SU-DHL-6 (cell line): Measurements from ENCODE around the gene FGFR1OP2.
"Not testable (repeated sequence)": the region's sequence is repeated elsewhere in the genome, so short reads cannot be mapped to it uniquely, and the experiment has no call there.

Source experiments
- H2AFZ ChIP-seq: fragments of 200-600 bp; sonication (generic); 2 replicates; pipeline ENCODE4 v1.6.1; 2014; ENCODE audit warnings: low read depth, mild to moderate bottlenecking, moderate library complexity, mixed read lengths, antibody characterized with exemption, low read length; ENCODE audit not compliant: severe bottlenecking
- H3F3A ChIP-seq: fragments of 200-600 bp; shearing (Covaris generic); 2 replicates; pipeline ENCODE4 v1.6.0; 2016; ENCODE audit warnings: antibody characterized with exemption, mild to moderate bottlenecking; ENCODE audit not compliant: insufficient read depth
- H3K27ac ChIP-seq: fragments of 200-600 bp; sonication (generic); 2 replicates; pipeline ENCODE4 v1.5.1; 2016; ENCODE audit warnings: low read depth, mild to moderate bottlenecking, low read length, moderate library complexity, mixed read lengths
- H3K27me3 ChIP-seq: fragments of 200-600 bp; sonication (generic), shearing (Covaris generic); 2 replicates; pipeline ENCODE4 v1.6.0; 2014; ENCODE audit warnings: mild to moderate bottlenecking, low read length
- H3K36me3 ChIP-seq: fragments of 200-600 bp; sonication (generic); 2 replicates; pipeline ENCODE4 v1.6.1; 2014; ENCODE audit warnings: mild to moderate bottlenecking, low read length, mixed read lengths
- H3K4me2 ChIP-seq: fragments of 300-600, 200-600 bp; shearing (Covaris generic), sonication (generic); 2 replicates; pipeline ENCODE4 v1.6.0; 2014; ENCODE audit warnings: low read length, low read depth, mild to moderate bottlenecking; ENCODE audit not compliant: poor library complexity, severe bottlenecking
- H3K4me3 ChIP-seq: fragments of 200-600 bp; sonication (generic); 2 replicates; pipeline ENCODE4 v1.5.1; 2014; ENCODE audit warnings: antibody characterized with exemption, low read length, mild to moderate bottlenecking, mixed read lengths; ENCODE audit not compliant: insufficient read depth, poor library complexity, severe bottlenecking
- H3K79me2 ChIP-seq: fragments of 200-600 bp; sonication (generic); 2 replicates; pipeline ENCODE4 v1.6.1; 2014; ENCODE audit warnings: mild to moderate bottlenecking, low read length, moderate library complexity; ENCODE audit not compliant: insufficient read depth
- H3K9ac ChIP-seq: fragments of 200-600 bp; sonication (generic); 2 replicates; pipeline ENCODE4 v1.7.0; 2014; ENCODE audit warnings: mild to moderate bottlenecking, low read length
- H3K9me2 ChIP-seq: fragments of 200-600 bp; sonication (generic); replicated peaks from 2 replicates; pipeline ENCODE4 v1.6.1; 2014; ENCODE audit warnings: low read length; ENCODE audit not compliant: insufficient read depth
- H3K9me3 ChIP-seq: fragments of 200-600 bp; sonication (generic); 2 replicates; pipeline ENCODE4 v1.6.1; 2014; ENCODE audit warnings: low read length, mixed read lengths; ENCODE audit not compliant: insufficient read depth
- H4K20me1 ChIP-seq: fragments of 200-600 bp; sonication (generic); 2 replicates; pipeline ENCODE4 v1.6.1; 2014; ENCODE audit warnings: low read depth, mild to moderate bottlenecking, antibody characterized with exemption, low read length, moderate library complexity, mixed read lengths
- CTCF ChIP-seq: fragments of 200-600 bp; sonication (generic); IDR thresholded peaks from one replicate; pipeline ENCODE4 v1.5.1; 2017; ENCODE audit warnings: antibody characterized with exemption, mild to moderate bottlenecking, low read length, moderate library complexity; ENCODE audit not compliant: insufficient read depth, poor library complexity, severe bottlenecking
- EZH2phosphoT487 ChIP-seq: fragments of 200-600 bp; sonication (generic), shearing (Covaris generic); conservative IDR thresholded peaks from 2 replicates; pipeline ENCODE4 v1.6.1; 2018; ENCODE audit warnings: mild to moderate bottlenecking, antibody characterized with exemption, low read length, moderate library complexity, mixed read lengths

FGFR1OP2 gene

GRCh38 chr12:26895672-26896071 is 42.6 kb upstream of the FGFR1OP2 start:
- H3K4me3 ChIP-seq = no peak overlapping the region
- no peaks in the 10 kb centered on the region for H3K27me3 ChIP-seq
- no peak overlapping the region for H3K9ac ChIP-seq
- no peak overlapping the region for H3K4me2 ChIP-seq
- H4K20me1 ChIP-seq = no peaks in the 10 kb centered on the region
- H3K9me3 ChIP-seq = no peaks in the 10 kb centered on the region
- TF ChIP-seq CTCF (no peak), EZH2phosphoT487 (no peak)
- H3F3A ChIP-seq = peaks cover 5% of the 10 kb centered on the region; the same call in 1 of the 2 replicates
- H2AFZ ChIP-seq = no peak overlapping the region
- H3K79me2 ChIP-seq = no peaks in the 10 kb centered on the region
- H3K9me2 ChIP-seq = no peaks in the 10 kb centered on the region
- H3K36me3 ChIP-seq = peaks cover 15% of the 10 kb centered on the region
- no peak overlapping the region for H3K27ac ChIP-seq

GRCh38 chr12:26896913-26897312 is 41.4 kb upstream of the FGFR1OP2 start:
- no peak overlapping the region for H3K27ac ChIP-seq
- H3K9me2 ChIP-seq = no peaks in the 10 kb centered on the region
- peaks cover 15% of the 10 kb centered on the region for H3K36me3 ChIP-seq
- H3K9me3 ChIP-seq = no peaks in the 10 kb centered on the region
- TF ChIP-seq EZH2phosphoT487 (no peak), CTCF (no peak)
- no peaks in the 10 kb centered on the region for H4K20me1 ChIP-seq
- H3K9ac ChIP-seq = no peak overlapping the region
- H3K4me3 ChIP-seq = no peak overlapping the region
- H3F3A ChIP-seq = peaks cover 5% of the 10 kb centered on the region; the same call in 1 of the 2 replicates
- H2AFZ ChIP-seq = no peak overlapping the region
- no peaks in the 10 kb centered on the region for H3K79me2 ChIP-seq
- no peaks in the 10 kb centered on the region for H3K27me3 ChIP-seq
- H3K4me2 ChIP-seq = no peak overlapping the region

GRCh38 chr12:26903396-26903795 is 34.9 kb upstream of the FGFR1OP2 start:
- not testable (repeated sequence) for H3K9ac ChIP-seq, H3K27ac ChIP-seq, H3K79me2 ChIP-seq, H3K4me3 ChIP-seq, H3K27me3 ChIP-seq, H2AFZ ChIP-seq, H4K20me1 ChIP-seq, H3K4me2 ChIP-seq, H3K9me2 ChIP-seq, H3K9me3 ChIP-seq
- 0 out of 2 replicates have a peak, but pooled peaks cover 10% of the 10 kb centered on the region for H3F3A ChIP-seq
- peaks cover 55% of the 10 kb centered on the region for H3K36me3 ChIP-seq

- no peak overlapping the region for H2AFZ ChIP-seq
- no peaks in the 10 kb centered on the region for H3K9me2 ChIP-seq
- H3K4me3 ChIP-seq = no peak overlapping the region
- peaks cover 59% of the 10 kb centered on the region for H3K36me3 ChIP-seq
- H3F3A ChIP-seq = 0 out of 2 replicates have a peak, but pooled peaks cover 10% of the 10 kb centered on the region
- no peaks in the 10 kb centered on the region for H3K79me2 ChIP-seq
- no peak overlapping the region for H3K27ac ChIP-seq
- H3K9ac ChIP-seq = no peak overlapping the region
- no peak for TF ChIP-seq EZH2phosphoT487
- TF ChIP-seq CTCF = no peak
- no peak overlapping the region for H3K4me2 ChIP-seq
- H3K9me3 ChIP-seq = no peaks in the 10 kb centered on the region
- no peaks in the 10 kb centered on the region for H3K27me3 ChIP-seq
- H4K20me1 ChIP-seq = 0 out of 2 replicates have a peak, but pooled peaks cover 3% of the 10 kb centered on the region
Observed at GRCh38 chr12:26906024-26906423, 32.2 kb upstream of the FGFR1OP2 start.
